SK-N-MC (cell line): ENCODE results near the gene CHST15.

ENCODE experiments used
- EZH2 ChIP-seq: fragments of 200-600 bp; sonication (generic); IDR thresholded peaks from one replicate; pipeline ENCODE4 v1.6.1; 2017; ENCODE audit warnings: antibody characterized with exemption
- FOXP2 ChIP-seq: optimal IDR thresholded peaks from 2 replicates; pipeline ENCODE3; 2011; ENCODE audit warnings: mild to moderate bottlenecking, moderate library complexity; ENCODE audit not compliant: insufficient read depth; ENCODE audit errors: extremely low read length, control extremely low read depth
- POLR2AphosphoS5 ChIP-seq: IDR thresholded peaks from 2 replicates; pipeline ENCODE4 v1.6.1; 2012; ENCODE audit warnings: mild to moderate bottlenecking, low read depth, low read length, borderline replicate concordance

- TF ChIP-seq EZH2 (no peak), POLR2AphosphoS5 (no peak), FOXP2 (no peak)
Observed at GRCh38 chr10:124033887-124034218, 59.5 kb downstream of the CHST15 start.
